GM10266 (cell line): ENCODE data around the gene APRT.

Source experiments
- DNase-seq: peaks from one replicate; pipeline ENCODE4 v3.0.0; 2012; ENCODE audit errors: extremely low spot score
- CTCF ChIP-seq: IDR thresholded peaks from 2 replicates; pipeline ENCODE4 v1.5.1; 2012; ENCODE audit warnings: mild to moderate bottlenecking, low read depth; ENCODE audit not compliant: control insufficient read depth, insufficient read depth; ENCODE audit errors: missing control alignments

The APRT gene

GRCh38 chr16:88759976-88760350, 51.8 kb downstream of the APRT start:
- TF ChIP-seq CTCF: no peak
- no peak for DNase-seq
